ENCODE results near the gene SLC24A3. TPM values are rescaled to one million over a fixed set of nuclear protein-coding genes. Genes with fewer than 3 reads are reported as not detected.

SLC24A3 gene
- total RNA-seq, 1 experiment from 2014 or later: not detected

- Histone ChIP-seq H3K36me3 (ENCODE audit: control insufficient read depth, insufficient read depth, low read length) (no peaks in the 10 kb centered on the region), H3K4me1 (ENCODE audit: control insufficient read depth, insufficient read depth, low read length) (no peaks in the 10 kb centered on the region), H3K27me3 (ENCODE audit: control insufficient read depth, insufficient read depth, low read length) (no peaks in the 10 kb centered on the region), H3K9me3 (ENCODE audit: control insufficient read depth, insufficient read depth, low read depth, low read length) (no peaks in the 10 kb centered on the region), H3K4me3 (ENCODE audit: low read depth in 2 of 2, low read length in 2 of 2) (no peak overlapping the region), H3K27ac (ENCODE audit: low read length) (no peak overlapping the region)
- TF ChIP-seq POLR2AphosphoS5 (IDR thresholded peaks at IDR 0.05; ENCODE audit: low read depth, low read length) (no peak), SIN3A (IDR thresholded peaks at IDR 0.05; ENCODE audit: borderline replicate concordance, insufficient read depth, low read depth, low read length) (no peak), REST (IDR thresholded peaks at IDR 0.05; ENCODE audit: insufficient read depth in 1 of 2, low read depth in 2 of 2, low read length in 1 of 2) (no peak), TCF7L2 (IDR thresholded peaks at IDR 0.05; ENCODE audit: low read depth, low read length) (no peak), CTCF (IDR thresholded peaks at IDR 0.05) (no peak)
- CTCF ChIA-PET: no interaction called here
- intact Hi-C loops (cut with micrococcal nuclease; ENCODE audit: unreplicated experiment) (no loop called here), in situ Hi-C loops (cut with HindIII; ENCODE audit: low pct_unique_long_range_greater_than_20kb, low sequenced_read_pairs) (no loop called here)
- ATAC-seq: no peak
- DNase-seq (ENCODE audit: low read depth, low spot score): no peak
- POLR2A ChIA-PET: interaction anchor here (0.6 kb wide), 1 partner anchor 362 kb away, joined by 5 read pairs; no protein-coding TSS in a partner anchor
- BruUV-seq (replicated peaks): no TSS peak
Measured at GRCh38 chr20:19510611-19511010, 298.2 kb downstream of the SLC24A3 start.

- ChIA-PET POLR2A (no interaction called here), CTCF (no interaction called here)
- Histone ChIP-seq H3K27me3 (ENCODE audit: control insufficient read depth, insufficient read depth, low read length) (no peaks in the 10 kb centered on the region), H3K27ac (ENCODE audit: low read length) (no peak overlapping the region), H3K4me3 (ENCODE audit: low read depth in 2 of 2, low read length in 2 of 2) (no peak overlapping the region), H3K4me1 (ENCODE audit: control insufficient read depth, insufficient read depth, low read length) (no peaks in the 10 kb centered on the region), H3K36me3 (ENCODE audit: control insufficient read depth, insufficient read depth, low read length) (no peaks in the 10 kb centered on the region), H3K9me3 (ENCODE audit: control insufficient read depth, insufficient read depth, low read depth, low read length) (no peaks in the 10 kb centered on the region)
- TF ChIP-seq SIN3A (IDR thresholded peaks at IDR 0.05; ENCODE audit: borderline replicate concordance, insufficient read depth, low read depth, low read length) (no peak), CTCF (IDR thresholded peaks at IDR 0.05) (no peak), TCF7L2 (IDR thresholded peaks at IDR 0.05; ENCODE audit: low read depth, low read length) (no peak), POLR2AphosphoS5 (IDR thresholded peaks at IDR 0.05; ENCODE audit: low read depth, low read length) (no peak), REST (IDR thresholded peaks at IDR 0.05; ENCODE audit: insufficient read depth in 1 of 2, low read depth in 2 of 2, low read length in 1 of 2) (no peak)
- ATAC-seq (no peak), DNase-seq (ENCODE audit: low read depth, low spot score) (no peak)
- no TSS peak for BruUV-seq (replicated peaks)
- intact Hi-C loops (cut with micrococcal nuclease; ENCODE audit: unreplicated experiment) (no loop called here), in situ Hi-C loops (cut with HindIII; ENCODE audit: low pct_unique_long_range_greater_than_20kb, low sequenced_read_pairs) (no loop called here)
Measured at GRCh38 chr20:19511931-19512330, 299.5 kb downstream of the SLC24A3 start.

Measured in Panc1 (cell line).